ENCODE data around the gene LCE3D.
"Not testable (repeated sequence)": the region's sequence is repeated elsewhere in the genome, so short reads cannot be mapped to it uniquely, and the experiment has no call there.

Gene LCE3D, protein sequence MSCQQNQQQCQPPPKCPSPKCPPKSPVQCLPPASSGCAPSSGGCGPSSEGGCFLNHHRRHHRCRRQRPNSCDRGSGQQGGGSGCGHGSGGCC

GRCh38 chr1:152580433-152580832, at the start of gene LCE3D:
TSS of gene LCE3D (minus strand) at chr1:152580516. CDS start at chr1:152579936, 580 bp downstream.
- no peak for DNase-seq (ENCODE audit: low read depth)

GRCh38 chr1:152626744-152627143, 46.4 kb upstream of the LCE3D start:
- no peak for DNase-seq (ENCODE audit: low read depth)

GRCh38 chr1:152623203-152623844, 43.0 kb upstream of the LCE3D start:
- DNase-seq (ENCODE audit: low read depth): no peak

GRCh38 chr1:152622803-152623202, 42.5 kb upstream of the LCE3D start, which contains the start of gene LCE3A:
TSS of gene LCE3A (minus strand) at chr1:152623103. CDS start at chr1:152623103, 0 bp downstream.
- no peak for DNase-seq (ENCODE audit: low read depth)

GRCh38 chr1:152621993-152622392, 41.7 kb upstream of the LCE3D start:
- DNase-seq (ENCODE audit: low read depth): no peak

GRCh38 chr1:152613511-152613910, 33.2 kb upstream of the LCE3D start, which contains the start of gene LCE3B:
TSS of gene LCE3B (plus strand) at chr1:152613811. CDS start at chr1:152613811, 0 bp downstream.
- no peak for DNase-seq (ENCODE audit: low read depth)

DNA sequence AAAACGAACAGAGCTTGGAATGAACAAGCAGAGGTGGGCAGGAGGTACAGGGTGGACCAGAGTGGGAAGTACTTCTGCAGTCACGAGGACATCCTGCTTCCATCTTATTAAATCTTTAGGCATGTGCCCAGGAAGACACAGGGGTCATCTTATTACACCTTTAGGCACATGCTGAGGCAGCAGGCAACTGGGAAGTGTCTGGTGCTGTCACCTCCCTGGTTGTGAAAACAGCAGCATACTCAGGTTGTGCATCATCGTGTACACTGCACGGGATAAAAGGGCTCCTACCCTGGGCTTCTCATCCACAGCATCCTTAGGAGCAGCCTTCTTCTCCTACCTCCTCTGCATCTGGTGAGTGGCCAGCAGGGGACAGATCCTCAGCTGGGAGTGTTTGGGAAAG, 19.6 kb upstream of the LCE3D start, which contains the start of gene LCE3C:
LCE3C (plus strand) TSS at position 301 of the 400 bp plus-strand sequence. CDS start 498 bp downstream, outside the sequence.
- no peak for DNase-seq (ENCODE audit: low read depth)

DNA sequence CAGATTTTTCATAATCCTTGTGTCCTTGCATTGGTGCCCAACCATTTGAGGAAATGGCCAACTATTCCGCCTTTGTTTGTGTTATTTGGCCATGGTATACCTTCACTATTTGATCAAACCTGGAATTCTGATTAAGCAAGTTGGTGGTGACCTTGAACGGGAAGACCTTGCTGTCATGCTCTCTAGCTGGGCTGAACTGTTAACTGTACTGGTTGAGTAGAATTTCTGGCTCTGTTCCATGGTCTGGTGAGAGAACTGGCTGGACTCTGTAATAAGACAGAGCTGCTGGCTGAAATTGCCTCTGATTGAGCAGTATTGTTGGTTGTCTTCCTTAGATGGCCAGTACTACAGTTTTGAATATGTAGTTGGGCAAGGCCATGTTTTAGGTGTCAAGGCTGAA, 16.7 kb upstream of the LCE3D start:
- no peak for DNase-seq (ENCODE audit: low read depth)

GRCh38 chr1:152585586-152585985, 5.3 kb upstream of the LCE3D start:
- DNase-seq (ENCODE audit: low read depth): no peak

DNA sequence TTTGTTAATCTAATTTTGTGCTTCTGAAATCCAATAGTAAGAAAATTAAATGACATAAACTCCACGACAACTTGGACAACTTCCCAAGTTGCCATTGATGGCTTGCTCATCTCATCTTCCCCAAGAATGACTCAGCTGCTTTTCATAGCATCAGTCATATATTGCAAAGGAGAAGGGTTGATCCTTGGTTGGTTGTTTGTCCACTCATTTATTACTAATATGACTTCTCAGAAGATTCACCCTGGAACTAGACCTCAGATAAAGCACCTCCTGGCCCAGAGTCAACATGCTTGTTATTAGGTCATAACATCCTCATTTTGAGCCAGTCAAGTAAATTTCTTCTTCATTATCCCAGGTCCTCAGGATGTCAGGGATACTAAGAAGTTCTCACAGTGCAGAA, 2.3 kb upstream of the LCE3D start:
- no peak for DNase-seq (ENCODE audit: low read depth)

DNA sequence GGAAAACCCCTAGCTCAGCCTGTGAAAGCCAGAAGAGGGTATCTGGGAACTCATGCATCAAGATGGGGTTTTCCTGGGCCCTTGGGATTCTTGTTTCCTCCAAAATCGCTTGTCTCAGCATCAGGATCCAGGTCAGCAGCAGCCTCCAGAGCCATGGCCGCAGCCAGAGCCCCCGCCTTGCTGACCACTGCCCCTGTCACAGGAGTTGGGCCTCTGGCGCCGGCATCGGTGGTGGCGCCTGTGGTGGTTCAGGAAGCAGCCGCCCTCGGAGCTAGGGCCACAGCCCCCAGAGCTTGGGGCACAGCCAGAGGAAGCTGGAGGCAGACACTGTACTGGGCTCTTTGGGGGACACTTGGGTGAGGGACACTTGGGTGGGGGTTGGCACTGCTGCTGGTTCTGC, 790 bp downstream of the LCE3D start:
- not testable (repeated sequence) for DNase-seq (ENCODE audit: low read depth)

DNA sequence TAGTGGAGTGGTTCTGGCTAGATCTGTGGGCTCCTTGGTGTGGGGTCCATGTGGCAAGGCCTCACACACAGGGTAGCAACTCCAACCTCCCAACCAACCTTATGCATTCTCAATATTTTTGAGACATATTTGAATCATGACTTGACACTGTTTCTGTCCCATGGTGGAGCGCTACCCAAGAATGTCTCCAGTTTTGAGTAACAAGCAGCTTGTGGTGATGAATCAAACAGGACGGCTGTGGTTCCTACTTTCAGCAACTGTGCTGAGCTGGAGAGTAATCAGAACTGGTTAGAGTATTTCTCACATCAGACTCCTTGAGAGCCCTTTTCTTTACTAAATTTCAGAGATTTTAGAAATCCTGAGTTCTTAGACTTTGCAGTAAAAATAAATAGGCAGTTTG, 3.1 kb downstream of the LCE3D start:
- DNase-seq (ENCODE audit: low read depth): no peak

- no peak for DNase-seq (ENCODE audit: low read depth)
Observed at GRCh38 chr1:152566681-152567080, 13.6 kb downstream of the LCE3D start, which contains the start of gene LCE3E. TSS of gene LCE3E (minus strand) at chr1:152566780. CDS start at chr1:152566208, 572 bp downstream.

DNA sequence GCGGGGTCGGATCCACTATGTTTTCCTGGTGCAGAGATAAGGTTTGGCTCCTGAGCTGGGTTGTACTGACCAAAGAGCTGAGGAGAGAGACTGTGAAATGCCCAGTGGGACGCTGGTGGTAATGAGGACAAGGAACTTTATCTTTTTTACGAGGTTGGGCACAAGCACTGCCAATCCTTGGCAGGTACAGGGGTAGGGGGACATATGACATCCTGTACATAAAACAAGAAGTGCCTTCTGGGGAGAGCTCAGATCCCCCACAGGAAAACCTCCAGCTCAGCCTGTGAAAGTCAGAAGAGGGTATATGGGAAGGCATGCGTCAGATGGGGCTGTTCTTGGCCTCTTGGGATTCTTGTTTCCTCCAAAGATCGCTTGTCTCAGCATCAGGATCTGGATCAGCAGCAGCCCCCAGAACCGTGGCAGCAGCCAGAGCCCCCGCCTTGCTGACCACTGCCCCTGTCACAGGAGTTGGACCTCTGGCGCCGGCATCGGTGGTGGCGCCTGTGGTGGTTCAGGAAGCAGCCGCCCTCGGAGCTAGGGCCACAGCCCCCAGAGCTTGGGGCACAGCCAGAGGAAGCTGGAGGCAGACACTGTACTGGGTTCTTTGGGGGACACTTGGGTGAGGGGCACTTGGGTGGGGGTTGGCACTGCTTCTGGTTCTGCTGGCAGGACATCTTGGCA, 14.6 kb downstream of the LCE3D start:
- no peak for DNase-seq (ENCODE audit: low read depth)

- no peak for DNase-seq (ENCODE audit: low read depth)
Observed at GRCh38 chr1:152565115-152565514, 15.2 kb downstream of the LCE3D start.

DNA sequence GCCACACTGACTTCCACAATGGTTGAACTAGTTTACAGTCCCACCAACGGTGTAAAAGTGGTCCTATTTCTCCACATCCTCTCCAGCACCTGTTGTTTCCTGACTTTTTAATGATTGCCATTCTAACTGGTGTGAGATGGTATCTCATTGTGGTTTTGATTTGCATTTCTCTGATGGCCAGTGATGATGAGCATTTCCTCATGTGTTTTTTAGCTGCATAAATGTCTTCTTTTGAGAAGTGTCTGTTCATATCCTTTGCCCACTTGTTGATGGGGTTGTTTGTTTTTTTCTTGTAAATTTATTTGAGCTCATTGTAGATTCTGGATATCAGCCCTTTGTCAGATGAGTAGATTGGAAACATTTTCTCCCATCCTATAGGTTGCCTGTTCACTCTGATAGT, 32.0 kb downstream of the LCE3D start:
- not testable (repeated sequence) for DNase-seq (ENCODE audit: low read depth)

- DNase-seq (ENCODE audit: low read depth): no peak
Observed at GRCh38 chr1:152546704-152547103, 33.6 kb downstream of the LCE3D start.

GRCh38 chr1:152543820-152544219, 36.5 kb downstream of the LCE3D start:
- no peak for DNase-seq (ENCODE audit: low read depth)

DNA sequence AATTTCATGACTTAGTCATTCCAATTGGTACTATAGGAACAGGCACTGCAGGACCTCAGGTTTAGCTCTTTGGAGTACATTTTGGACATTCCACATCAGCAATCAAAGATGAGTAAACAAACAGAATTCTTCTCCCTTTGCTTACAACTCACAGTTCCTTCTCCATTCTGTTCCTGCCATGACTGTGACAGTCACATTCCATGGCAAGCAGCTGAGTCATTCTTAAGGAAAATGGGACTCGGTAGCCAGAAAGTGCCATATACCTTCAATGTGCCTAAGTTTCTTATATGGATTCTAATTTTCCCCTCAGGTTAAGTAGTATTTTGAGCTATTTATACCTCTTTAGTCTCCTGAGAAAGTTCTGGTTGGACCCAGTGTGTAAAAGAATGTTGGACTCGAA, 40.4 kb downstream of the LCE3D start:
- DNase-seq (ENCODE audit: low read depth): no peak

DNA sequence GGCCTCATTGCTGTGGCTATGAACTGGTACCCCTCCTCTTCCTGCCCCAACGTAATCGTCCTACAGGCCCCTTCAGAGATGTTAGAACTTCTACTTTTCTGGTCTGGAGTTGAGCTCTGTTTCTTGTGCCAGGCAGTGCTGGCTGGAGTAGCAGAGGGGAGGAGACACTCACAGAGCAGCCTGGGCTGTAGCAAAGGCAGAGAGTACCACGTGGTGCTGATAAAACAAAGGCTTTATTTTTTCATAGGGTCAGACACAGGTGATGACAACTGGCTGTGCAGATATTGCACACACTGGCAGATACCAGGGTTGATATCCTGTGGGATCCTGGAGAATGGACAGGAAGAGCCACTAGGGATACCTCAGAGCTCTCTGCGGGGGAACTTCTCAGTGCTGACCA, 42.8 kb downstream of the LCE3D start:
- DNase-seq (ENCODE audit: low read depth): no peak

DNA sequence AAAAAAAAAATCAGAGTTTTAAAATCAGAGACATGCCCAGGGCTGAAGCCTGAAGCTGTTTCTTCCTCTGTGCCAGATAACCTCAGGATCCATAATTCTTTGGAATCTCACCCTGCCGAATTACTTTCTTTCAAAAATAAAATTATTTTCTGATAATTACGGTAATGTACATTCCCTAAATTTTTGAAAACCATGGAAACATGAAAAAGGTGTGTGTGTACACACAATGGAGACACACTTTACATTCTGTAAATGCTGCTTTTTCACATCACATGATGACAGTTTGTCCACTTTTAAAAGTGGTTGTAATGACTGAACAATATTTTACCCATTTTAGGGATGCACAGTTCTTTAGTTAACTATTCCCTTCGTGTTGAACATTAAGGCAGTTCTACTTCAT, 44.5 kb downstream of the LCE3D start:
- no peak for DNase-seq (ENCODE audit: low read depth)

DNA sequence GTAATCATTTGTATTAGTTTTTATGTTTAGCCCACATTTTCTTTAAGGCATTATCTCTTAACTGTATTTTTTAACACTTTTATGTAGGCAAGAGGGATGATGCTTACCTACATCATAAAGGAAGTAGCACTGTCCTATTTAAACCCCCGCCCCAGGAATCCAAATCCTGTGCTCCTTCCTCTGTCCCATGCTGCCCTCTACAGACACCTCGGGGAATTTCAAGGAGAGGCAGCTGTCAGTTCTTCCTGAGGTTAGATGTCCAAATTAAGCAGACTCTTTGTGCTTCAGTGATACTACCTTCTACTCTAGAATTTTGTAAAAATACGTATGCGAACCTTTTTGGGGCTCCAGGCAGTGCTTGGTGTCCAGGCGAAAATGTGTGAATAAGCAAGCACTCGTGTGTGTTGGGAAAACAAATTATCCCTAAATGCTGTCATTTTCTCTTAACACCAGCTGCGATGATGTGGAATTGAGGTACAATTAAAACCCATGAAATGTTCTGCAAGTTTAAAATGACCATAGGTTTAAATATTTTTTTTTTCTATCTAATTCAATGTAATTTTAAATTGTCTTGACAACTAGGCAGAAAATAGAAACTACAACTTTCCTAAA, 46.9 kb downstream of the LCE3D start:
- no peak for DNase-seq (ENCODE audit: low read depth)

Measured in stimulated activated CD8-positive, alpha-beta memory T cell treated with anti-CD3 and anti-CD28 coated beads, Interleukin-12 subunit alpha, Interleukin-12 subunit beta, amount 100 ng/mL, for 4 hours (primary cell).